GM21619 (cell line): ENCODE data around the gene IL12RB1.

ENCODE experiments used
- ATAC-seq: cut with Tn5 transposase; IDR thresholded peaks from one replicate; pipeline ENCODE4 v1.9.1; 2021; ENCODE audit not compliant: unreplicated experiment

The IL12RB1 gene

GRCh38 chr19:18013210-18014111, 73.3 kb downstream of the IL12RB1 start:
- ATAC-seq: no peak

DNA sequence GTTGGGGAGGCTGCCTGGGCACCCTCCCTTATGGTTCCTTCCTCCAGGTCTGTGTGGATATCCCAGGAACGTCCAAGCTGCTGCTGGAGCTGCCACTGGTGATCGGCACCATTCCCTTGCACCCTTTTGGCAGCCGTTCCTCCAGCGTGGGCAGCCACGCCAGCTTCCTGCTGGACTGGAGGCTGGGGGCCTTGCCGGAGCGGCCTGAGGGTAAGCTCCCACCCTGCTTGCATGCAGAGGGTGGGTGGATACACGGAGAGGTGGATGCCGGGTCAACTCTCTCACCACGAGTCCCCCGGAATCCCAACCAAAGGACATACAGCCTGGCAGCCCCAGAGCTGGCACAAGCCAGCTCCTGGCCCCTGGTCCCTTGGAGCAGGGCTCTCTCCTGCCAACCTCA, 76.6 kb downstream of the IL12RB1 start:
- ATAC-seq: no peak

DNA sequence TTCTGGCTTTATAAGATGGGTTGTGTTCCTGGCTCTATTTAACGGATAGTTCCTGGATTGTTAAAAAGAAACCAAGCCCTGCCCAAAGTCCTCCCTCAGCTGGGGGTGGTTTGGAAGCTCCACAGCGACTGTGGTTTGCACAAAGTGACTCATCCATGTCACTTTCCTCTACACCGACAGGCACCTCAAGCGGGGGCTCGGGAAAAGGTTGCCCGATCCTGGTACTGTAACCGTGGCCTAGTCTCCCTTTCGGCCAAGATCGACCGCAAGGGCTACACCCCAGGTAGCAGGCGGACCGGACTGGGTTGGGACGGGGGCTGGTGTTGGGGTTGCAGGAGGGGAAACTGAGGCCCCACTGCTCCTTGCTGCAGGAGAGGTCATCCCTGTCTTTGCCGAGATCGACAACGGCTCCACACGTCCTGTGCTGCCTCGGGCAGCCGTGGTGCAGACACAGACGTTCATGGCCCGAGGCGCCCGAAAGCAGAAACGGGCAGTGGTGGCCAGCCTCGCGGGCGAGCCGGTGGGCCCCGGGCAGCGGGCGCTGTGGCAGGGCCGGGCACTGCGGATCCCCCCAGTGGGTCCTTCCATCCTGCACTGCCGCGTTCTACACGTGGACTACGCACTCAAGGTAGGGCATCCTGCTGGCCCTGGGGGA, 77.2 kb downstream of the IL12RB1 start:
- no peak for ATAC-seq
